Peyer's patch (tissue), 4 donors: ENCODE data around the gene TMED6. TPM values are rescaled to one million over a fixed set of nuclear protein-coding genes. Genes with fewer than 3 reads are reported as not detected.

Experiments used
- DNase-seq, 3 donors: peaks; one replicate each; pipeline ENCODE4 v3.0.0-alpha.2; 2017 to 2019
- H3K27ac ChIP-seq, 4 donors: fragments of 200-600 bp; sonication (generic); one replicate each; pipeline ENCODE4 v1.5.1; 2016 to 2019
- H3K27me3 ChIP-seq, 2 donors: fragments of 200-600 bp; sonication (generic); one replicate each; pipeline ENCODE4 v1.5.1; 2019
- H3K36me3 ChIP-seq, 3 donors: fragments of 200-600 bp; sonication (generic); one replicate each; pipeline ENCODE4 v1.5.1; 2016 to 2019
- H3K4me1 ChIP-seq, 4 donors: fragments of 200-600 bp; sonication (generic); one replicate each; pipeline ENCODE4 v1.5.1; 2016 to 2019
- H3K4me3 ChIP-seq, 4 donors: fragments of 200-600 bp; sonication (generic); 1 replicate in 3 of 4; 2 replicates in 1 of 4; pipeline ENCODE4 v1.5.1; 2016 to 2019; ENCODE audit warnings: mild to moderate bottlenecking in 1 of 4
- H3K9me3 ChIP-seq, 4 donors: fragments of 200-600 bp; sonication (generic); one replicate each; pipeline ENCODE4 v1.5.1; 2016 to 2019; ENCODE audit warnings: mild to moderate bottlenecking in 1 of 4
- CTCF ChIP-seq, 6 experiments: fragments of 450-650 bp in 4 of 6; fragments of 200-600 bp in 2 of 6; sonication (generic) in 1 of 6; IDR thresholded peaks; one replicate each; pipeline ENCODE4 v1.5.1; 2017 to 2019; ENCODE audit warnings: antibody characterized with exemption in 6 of 6, mild to moderate bottlenecking in 3 of 6, moderate library complexity in 1 of 6
- POLR2A ChIP-seq, 2 donors: fragments of 450-650 bp; IDR thresholded peaks; one replicate each; pipeline ENCODE4 v1.5.1; 2017; ENCODE audit warnings: antibody characterized with exemption in 2 of 2, mild to moderate bottlenecking in 2 of 2, moderate library complexity in 2 of 2
- total RNA-seq, 4 donors: library from RNA; depleted of rRNA; stranded (reverse); fragments of >200 nt; gene quantifications; one replicate each; pipeline ENCODE4 v1.1.0, GENCODE V29; 2016

Gene TMED6
- total RNA-seq, 4 donors from 2014 or later, result 4.3 to 9.9 (median 6.6) TPM

GRCh38 chr16:69326172-69326873 lies 25.3 kb downstream of the TMED6 start:
- no peaks in the 10 kb centered on the region for H3K27me3 ChIP-seq
- peak in 2 of 3 donors; percentile 75 to 82 for DNase-seq
- peak overlapping the region in 3 of 4 donors; percentile 36 to 78 (median 66) for H3K27ac ChIP-seq
- H3K9me3 ChIP-seq, result no peaks in the 10 kb centered on the region
- peaks cover 0 to 42% (median 0%) of the 10 kb centered on the region in 3 donors for H3K36me3 ChIP-seq
- peak overlapping the region in 1 of 4 donors; percentile 18 for H3K4me3 ChIP-seq
- H3K4me1 ChIP-seq, result peaks cover 0 to 50% (median 15%) of the 10 kb centered on the region in 4 donors
- TF ChIP-seq POLR2A (IDR thresholded peaks at IDR 0.05), result no peak
- no peak for TF ChIP-seq CTCF (IDR thresholded peaks at IDR 0.05)

- DNase-seq, result no peak
- TF ChIP-seq CTCF (IDR thresholded peaks at IDR 0.05) (no peak), POLR2A (IDR thresholded peaks at IDR 0.05) (no peak)
- peak overlapping the region in 3 of 4 donors; percentile 36 to 78 (median 66) for H3K27ac ChIP-seq
- no peaks in the 10 kb centered on the region for H3K9me3 ChIP-seq
- H3K4me1 ChIP-seq, result peaks cover 0 to 50% (median 15%) of the 10 kb centered on the region in 4 donors
- no peaks in the 10 kb centered on the region for H3K27me3 ChIP-seq
- H3K4me3 ChIP-seq, result peak overlapping the region in 1 of 4 donors; percentile 18
- peaks cover 0 to 47% (median 0%) of the 10 kb centered on the region in 3 donors for H3K36me3 ChIP-seq
These were observed 25.8 kb downstream of the TMED6 start for GRCh38 chr16:69325784-69326171.

GRCh38 chr16:69324585-69325253 lies 26.9 kb downstream of the TMED6 start:
- no peak for DNase-seq
- Histone ChIP-seq H3K27me3 (no peaks in the 10 kb centered on the region), H3K27ac (no peak overlapping the region), H3K4me1 (peaks cover 0 to 49% (median 14%) of the 10 kb centered on the region in 4 donors), H3K36me3 (peaks cover 0 to 58% (median 2%) of the 10 kb centered on the region in 3 donors), H3K9me3 (no peaks in the 10 kb centered on the region), H3K4me3 (no peak overlapping the region)
- no peak for TF ChIP-seq CTCF (IDR thresholded peaks at IDR 0.05)
- no peak for TF ChIP-seq POLR2A (IDR thresholded peaks at IDR 0.05)

- DNase-seq, result peak in 2 of 3 donors; percentile 68 to 69
- H3K9me3 ChIP-seq, result no peaks in the 10 kb centered on the region
- H3K36me3 ChIP-seq, result peaks cover 0 to 64% (median 2%) of the 10 kb centered on the region in 3 donors
- H3K27ac ChIP-seq, result no peak overlapping the region
- H3K27me3 ChIP-seq, result no peaks in the 10 kb centered on the region
- H3K4me3 ChIP-seq, result no peak overlapping the region
- no peak for TF ChIP-seq CTCF (IDR thresholded peaks at IDR 0.05)
- TF ChIP-seq POLR2A (IDR thresholded peaks at IDR 0.05), result no peak
- peaks cover 0 to 43% (median 8%) of the 10 kb centered on the region in 4 donors for H3K4me1 ChIP-seq
These were observed 27.5 kb downstream of the TMED6 start for GRCh38 chr16:69324013-69324531.

- peaks cover 0 to 71% (median 2%) of the 10 kb centered on the region in 3 donors for H3K36me3 ChIP-seq
- TF ChIP-seq CTCF (IDR thresholded peaks at IDR 0.05) (no peak), POLR2A (IDR thresholded peaks at IDR 0.05) (no peak)
- no peak for DNase-seq
These were observed 28.2 kb downstream of the TMED6 start for GRCh38 chr16:69323415-69323814.

More at GRCh38 chr16:69323415-69323814, 28.2 kb downstream of the TMED6 start:
- Histone ChIP-seq H3K4me3 (no peak overlapping the region), H3K27ac (no peak overlapping the region), H3K9me3 (no peaks in the 10 kb centered on the region), H3K27me3 (no peaks in the 10 kb centered on the region), H3K4me1 (peaks cover 0 to 36% (median 3%) of the 10 kb centered on the region in 4 donors)
